Measurements from ENCODE around the gene JAKMIP1.

GRCh38 chr4:6079965-6080364, 120.4 kb downstream of the JAKMIP1 start:
- TF ChIP-seq CTCF (IDR thresholded peaks at IDR 0.05) (no peak), POLR2A (IDR thresholded peaks at IDR 0.05) (no peak), EP300 (IDR thresholded peaks at IDR 0.05) (no peak)
